ENCODE measurements around the gene MT1A. TPM values are rescaled to one million over a fixed set of nuclear protein-coding genes. Genes with fewer than 3 reads are reported as not detected.
"Not testable (repeated sequence)": the region's sequence is repeated elsewhere in the genome, so short reads cannot be mapped to it uniquely, and the experiment has no call there.

The MT1A gene
- polyA plus RNA-seq, 1 donor, result not detected

- DNase-seq, result no peak
These were observed 19.9 kb downstream of the MT1A start for GRCh38 chr16:56658327-56658875.

DNA sequence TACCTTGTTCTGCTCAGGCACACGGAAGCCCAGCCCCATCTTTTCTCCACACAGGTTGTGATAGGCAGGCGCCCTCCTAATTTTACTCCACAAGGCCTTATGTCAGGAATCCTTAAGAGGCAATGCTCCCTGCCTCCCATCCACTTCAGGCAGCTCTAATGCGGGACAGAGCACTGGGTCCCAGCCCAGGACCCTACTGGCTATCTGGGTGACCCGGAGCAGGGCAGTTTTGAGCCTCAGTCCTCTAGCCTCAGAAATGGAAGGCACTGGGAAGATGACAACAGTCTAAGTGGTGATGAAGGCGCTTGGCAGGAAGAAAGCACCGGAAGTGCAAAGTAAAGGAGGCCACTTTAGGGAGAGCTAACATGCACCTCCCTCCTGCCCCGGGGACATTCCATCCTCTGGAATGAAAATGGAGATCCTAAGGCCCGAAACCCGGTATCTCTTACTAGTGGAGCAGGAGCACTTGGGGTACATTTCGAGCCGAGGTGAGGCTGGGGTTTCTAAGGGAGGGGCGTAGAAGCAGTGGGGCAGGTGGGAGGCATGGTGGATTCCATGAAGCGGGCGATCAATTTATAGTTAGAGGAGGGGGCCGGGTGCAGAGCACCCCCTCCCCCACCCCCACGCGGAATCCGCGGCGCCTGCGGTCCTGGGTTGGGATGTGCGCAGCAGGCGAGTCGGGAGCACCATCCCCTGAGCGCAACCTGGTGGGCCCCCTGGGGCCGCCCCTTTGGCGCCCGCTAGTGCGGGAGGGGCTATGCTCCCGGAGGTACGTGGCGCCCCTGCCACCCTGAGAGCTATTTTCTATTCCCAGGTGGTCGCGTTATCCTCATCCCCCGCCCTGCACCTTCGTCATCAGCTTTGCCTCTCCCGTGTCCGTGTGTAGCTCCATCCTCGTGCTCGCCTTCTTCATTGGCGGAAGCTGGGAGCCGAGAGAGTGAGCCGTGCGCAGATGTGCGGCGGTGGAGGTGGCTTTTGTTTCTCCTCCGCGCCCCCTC lies 24.2 kb downstream of the MT1A start:
- DNase-seq, result no peak

DNA sequence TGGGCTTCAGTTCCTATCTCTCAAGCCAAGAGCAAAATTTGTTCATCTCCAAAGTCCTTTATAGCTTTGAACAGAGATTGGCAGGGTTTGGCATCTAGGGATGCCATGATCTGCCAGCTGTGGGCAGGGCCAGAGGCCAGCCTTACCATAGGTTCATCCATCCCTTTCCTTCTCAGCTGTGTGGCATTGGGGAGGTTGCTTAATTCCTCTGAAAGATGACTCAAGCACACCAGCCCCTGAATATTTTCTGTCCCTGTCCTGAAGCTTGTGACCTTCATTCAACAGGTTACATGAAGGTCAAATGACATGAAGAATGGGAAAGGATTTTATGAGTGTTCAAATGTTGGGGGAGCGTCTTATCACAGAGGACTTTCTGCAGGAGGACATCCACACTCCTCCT lies 26.0 kb downstream of the MT1A start:
- no peak for DNase-seq

GRCh38 chr16:56665286-56666261 lies 27.1 kb downstream of the MT1A start:
- not testable (repeated sequence) for DNase-seq

GRCh38 chr16:56667581-56668571 lies 29.4 kb downstream of the MT1A start, which contains the start of gene MT1G:
MT1G (minus strand) TSS chr16:56668065; CDS start chr16:56667993, 72 bp downstream.
- no peak for DNase-seq

DNA sequence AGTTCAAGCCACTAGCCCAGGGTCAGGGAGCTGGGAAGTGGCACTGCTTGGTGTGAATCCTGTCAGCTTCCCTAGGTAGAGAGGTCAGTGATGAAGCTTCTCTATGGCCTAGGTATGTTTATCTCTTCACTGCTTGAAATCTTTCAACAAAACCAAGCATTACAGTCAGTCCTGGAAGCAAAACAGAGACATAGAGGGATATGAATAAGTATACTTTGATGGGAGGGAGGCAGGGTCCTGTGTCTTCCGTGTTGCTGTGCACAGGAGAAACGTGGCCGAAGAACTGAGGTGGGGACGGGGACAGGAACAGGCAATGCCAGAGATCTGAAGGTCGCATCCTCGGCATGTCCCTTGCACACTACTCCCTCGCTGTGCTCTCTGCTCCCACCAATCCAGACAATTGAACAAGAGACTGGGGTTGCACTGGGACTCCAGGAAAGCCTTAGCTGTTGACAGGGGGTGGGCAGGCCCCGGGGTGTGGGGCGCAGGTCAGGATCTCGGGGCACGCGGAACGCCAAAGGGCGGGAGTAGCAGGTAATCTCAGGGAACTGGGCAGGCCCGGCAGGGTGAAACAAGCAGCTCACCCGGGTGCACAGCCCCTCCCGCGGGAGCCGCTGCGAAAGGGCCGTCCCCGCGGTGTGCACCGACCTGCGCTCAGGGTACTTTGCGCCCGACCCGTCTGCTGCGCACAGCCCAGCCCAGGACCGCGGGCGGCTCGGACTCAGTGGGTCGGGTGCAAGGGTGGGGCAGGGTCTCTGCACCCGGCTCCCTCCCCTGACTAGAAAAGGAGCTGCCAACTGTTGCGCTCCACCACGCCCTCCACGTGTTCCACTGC lies 30.8 kb downstream of the MT1A start, which contains the start of gene MT1H:
Gene MT1H (plus strand): TSS at position 810 of the 835 bp plus-strand sequence. CDS start 71 bp downstream, outside the sequence.
- DNase-seq, result no peak

GRCh38 chr16:56669840-56670619 lies 31.6 kb downstream of the MT1A start:
- no peak for DNase-seq

DNA sequence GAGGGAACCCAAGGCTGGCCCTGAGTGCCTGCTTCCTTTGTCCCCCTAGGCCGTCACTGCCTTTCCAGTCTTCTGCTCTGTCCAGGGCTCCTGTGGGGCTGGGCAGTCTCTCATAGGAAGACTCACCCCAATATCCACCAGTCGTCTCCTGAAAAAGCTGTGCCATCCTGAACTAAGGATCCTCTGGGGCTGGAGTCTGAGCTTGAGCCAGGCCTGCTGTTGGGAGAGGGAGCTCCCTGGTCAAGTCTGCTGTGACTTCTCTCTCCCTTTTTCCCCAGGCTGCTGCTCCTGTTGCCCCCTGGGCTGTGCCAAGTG lies 32.1 kb downstream of the MT1A start:
- DNase-seq, result no peak

GRCh38 chr16:56671691-56672090 lies 33.2 kb downstream of the MT1A start:
- DNase-seq, result not testable (repeated sequence)

- not testable (repeated sequence) for DNase-seq
These were observed 33.7 kb downstream of the MT1A start for GRCh38 chr16:56672171-56672570.

- DNase-seq, result no peak
These were observed 34.5 kb downstream of the MT1A start for GRCh38 chr16:56672761-56673536.

GRCh38 chr16:56673921-56674320 lies 35.5 kb downstream of the MT1A start:
- no peak for DNase-seq

DNA sequence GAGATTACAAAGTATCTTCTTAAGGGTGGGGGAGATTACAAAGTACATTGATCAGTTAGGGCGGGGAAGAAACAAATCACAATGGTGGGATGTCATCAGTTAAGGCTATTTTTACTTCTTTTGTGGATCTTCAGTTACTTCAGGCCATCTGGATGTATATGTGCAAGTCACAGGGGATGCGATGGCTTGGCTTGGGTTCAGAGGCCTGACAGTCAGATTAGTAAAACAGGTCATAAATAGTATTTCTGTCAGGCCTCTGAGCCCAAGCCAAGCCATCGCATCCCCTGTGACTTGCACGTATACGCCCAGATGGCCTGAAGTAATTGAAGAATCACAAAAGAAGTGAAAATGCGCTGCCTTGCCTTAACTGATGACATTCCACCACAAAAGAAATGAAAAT lies 36.1 kb downstream of the MT1A start:
- DNase-seq, result not testable (repeated sequence)

DNA sequence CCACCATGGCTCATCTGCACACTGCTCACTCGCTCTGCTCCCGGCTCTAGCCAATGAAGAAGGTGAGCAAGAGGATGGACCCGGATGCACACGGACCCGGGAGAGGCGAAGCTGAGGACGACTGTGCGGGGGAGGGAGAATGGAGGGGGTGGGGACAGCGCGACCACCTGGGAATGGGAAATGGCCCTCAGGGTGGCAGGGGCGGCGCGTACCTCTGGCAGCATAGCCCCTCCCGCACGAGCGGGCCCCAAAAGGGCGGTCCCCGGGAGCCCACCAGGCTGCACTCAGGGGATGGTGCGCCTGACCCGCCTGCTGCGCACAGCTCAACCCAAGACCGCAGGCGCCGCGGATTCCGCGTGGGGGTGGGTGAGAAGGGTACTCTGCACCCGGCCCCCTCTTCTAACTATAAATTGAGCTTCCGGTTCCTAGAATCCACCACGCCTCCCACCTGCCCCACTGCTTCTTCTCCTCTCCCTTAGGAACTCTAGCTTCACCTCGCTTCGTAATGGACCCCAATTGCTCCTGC lies 37.3 kb downstream of the MT1A start:
- no peak for DNase-seq

DNA sequence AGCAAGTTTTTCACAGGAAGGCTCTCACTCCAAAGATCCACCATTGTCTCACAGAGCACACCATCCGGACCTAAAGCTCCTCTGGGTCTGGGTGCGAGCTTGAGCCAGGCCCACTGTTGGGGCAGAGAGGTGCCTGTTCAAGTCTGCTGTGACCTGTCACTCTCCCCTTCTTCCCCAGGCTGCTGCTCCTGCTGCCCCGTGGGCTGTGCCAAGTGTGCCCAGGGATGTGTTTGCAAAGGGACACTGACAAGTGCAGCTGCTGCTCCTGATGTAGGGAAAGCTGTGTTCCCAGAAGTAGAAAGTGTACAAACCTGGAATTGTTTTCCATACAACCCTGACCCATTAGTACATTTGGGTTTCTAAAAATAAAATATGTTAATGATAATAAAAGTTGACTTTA lies 39.0 kb downstream of the MT1A start:
- DNase-seq, result no peak

DNA sequence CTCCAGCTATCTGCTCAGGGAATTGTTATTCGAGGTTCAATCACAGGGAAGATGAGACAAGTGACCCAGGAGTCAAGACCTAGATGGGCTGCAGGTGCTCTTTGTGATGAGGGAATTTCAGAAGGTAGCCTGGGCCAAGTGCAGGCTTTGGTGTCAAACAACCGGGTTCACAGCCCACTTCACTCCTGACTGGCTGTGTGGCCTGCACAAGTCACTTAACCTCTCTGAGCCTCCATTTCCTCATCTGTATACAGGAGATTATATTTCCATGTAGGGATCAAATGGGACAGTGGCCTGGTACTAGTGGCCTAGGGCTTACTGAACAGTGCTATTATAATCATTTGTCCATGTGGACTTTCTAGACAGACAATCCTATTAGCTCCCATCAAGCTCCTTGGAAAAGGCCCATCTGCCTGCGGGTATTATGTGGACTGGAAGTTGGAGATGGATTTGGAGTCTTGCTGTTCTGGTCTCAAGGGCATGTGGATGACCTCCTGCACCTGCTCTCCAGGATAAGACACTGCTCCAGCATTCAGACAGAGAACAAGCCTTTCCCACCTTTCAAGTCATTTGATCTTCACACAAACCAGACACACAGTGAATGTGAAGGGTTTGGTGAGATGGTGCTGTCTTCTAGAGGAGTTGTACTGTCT lies 40.7 kb downstream of the MT1A start:
- DNase-seq, result no peak

DNA sequence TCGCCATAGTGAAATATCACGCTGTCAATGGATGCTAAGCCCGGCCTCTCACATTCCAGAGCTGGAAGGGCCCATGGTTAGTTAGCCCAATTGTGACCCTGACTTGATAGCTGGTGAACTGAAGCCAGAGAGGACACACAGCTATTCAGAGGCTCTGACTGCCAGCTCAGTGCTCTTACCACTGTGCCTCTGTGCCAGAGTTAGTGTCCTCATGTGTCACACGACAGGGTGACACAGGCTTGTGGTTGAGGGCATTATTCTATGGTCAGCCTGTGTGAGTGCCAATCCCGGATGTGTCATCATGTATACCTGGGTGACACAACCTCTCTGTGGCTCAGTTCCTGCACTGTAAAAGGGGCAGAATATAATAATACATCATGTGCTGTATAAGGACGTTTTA lies 41.4 kb downstream of the MT1A start:
- no peak for DNase-seq

Data from hindlimb muscle (tissue), 1 donor.